ENCODE data around the gene PRAC2. TPM values are rescaled to one million over a fixed set of nuclear protein-coding genes. Genes with fewer than 3 reads are reported as not detected.

PRAC2 gene
- polyA plus RNA-seq, 1 of the 3 experiments (the other 2 are of a cell fraction), result not detected

- TF ChIP-seq REST (IDR thresholded peaks at IDR 0.05; ENCODE audit: low read depth, low read length) (no peak), ELF1 (IDR thresholded peaks at IDR 0.05) (no peak)
Measured at GRCh38 chr17:48759288-48759687, 36.3 kb downstream of the PRAC2 start (continued).

GRCh38 chr17:48760411-48760810 is 37.4 kb downstream of the PRAC2 start:
- Histone ChIP-seq H3K79me2 (ENCODE audit: insufficient read depth) (no peaks in the 10 kb centered on the region), H3F3A (replicated peaks; ENCODE audit: insufficient read depth) (no peaks in the 10 kb centered on the region), H3K4me1 (ENCODE audit: control insufficient read depth in 1 of 2, insufficient read depth in 2 of 2, low read depth in 1 of 2, low read length in 1 of 2) (no peaks in the 10 kb centered on the region), H3K27me3 (ENCODE audit: insufficient read depth) (peaks cover 98% of the 10 kb centered on the region), H3K4me3 (ENCODE audit: low read depth in 2 of 2, low read length in 1 of 2) (no peak overlapping the region), H3K36me3 (replicated peaks in 1 of 2; ENCODE audit: control insufficient read depth in 1 of 2, insufficient read depth in 2 of 2, low read length in 1 of 2) (no peaks in the 10 kb centered on the region), H3K9me2 (no peaks in the 10 kb centered on the region), H3K27ac (ENCODE audit: low read depth in 2 of 2, low read length in 1 of 2) (no peak overlapping the region), H3K9me3 (no peaks in the 10 kb centered on the region), H4K20me1 (ENCODE audit: insufficient read depth) (no peaks in the 10 kb centered on the region), H3K4me2 (no peak overlapping the region), H3K9ac (no peak overlapping the region), H2AFZ (ENCODE audit: low read depth) (no peak overlapping the region)
- ChIA-PET CTCF (interaction anchor here (0.8 to 2.3 kb wide), 3 partner anchors 89 to 272 kb away, joined by 3 to 8 read pairs (median 3); no protein-coding TSS in a partner anchor), POLR2A (no interaction called here)
- 10% methylated on average over 4 of the region's 4 CpGs for WGBS (ENCODE audit: low lambda C conversion rate)
- DNase-seq, result no peak
- TF ChIP-seq USF1 (IDR thresholded peaks at IDR 0.05; ENCODE audit: borderline replicate concordance, low read depth) (no peak), FOXM1 (IDR thresholded peaks at IDR 0.05; ENCODE audit: low read depth) (no peak), RAD21 (IDR thresholded peaks at IDR 0.05; ENCODE audit: low read length) (no peak), FOXJ3 (CRISPR knock-in tag; IDR thresholded peaks at IDR 0.05) (no peak), EZH2phosphoT487 (IDR thresholded peaks at IDR 0.05; ENCODE audit: borderline replicate concordance, low read depth) (no peak), REST (IDR thresholded peaks at IDR 0.05; ENCODE audit: low read depth, low read length) (no peak)
